Progenitor cell of endocrine pancreas (in vitro differentiated cells): Measurements from ENCODE around the gene OBSL1. TPM values are rescaled to one million over a fixed set of nuclear protein-coding genes. Genes with fewer than 3 reads are reported as not detected.

Experiments used
- DNase-seq: peaks from one replicate; pipeline ENCODE4 v3.0.0; 2021; ENCODE audit warnings: low spot score; ENCODE audit not compliant: unreplicated experiment
- H3K27ac Mint-ChIP-seq: 2 replicates; pipeline ENCODE4 v1.8.0; 2021; ENCODE audit warnings: mild to moderate bottlenecking, moderate library complexity, mixed read lengths
- H3K27me3 Mint-ChIP-seq: 2 replicates; pipeline ENCODE4 v1.8.0; 2021; ENCODE audit warnings: mixed read lengths
- H3K36me3 Mint-ChIP-seq: 2 replicates; pipeline ENCODE4 v1.8.0; 2022; ENCODE audit warnings: mixed read lengths; ENCODE audit not compliant: insufficient read depth
- H3K4me1 Mint-ChIP-seq: 2 replicates; pipeline ENCODE4 v1.8.0; 2021; ENCODE audit warnings: low read depth, mixed read lengths
- H3K4me3 Mint-ChIP-seq: 2 replicates; pipeline ENCODE4 v1.8.0; 2021; ENCODE audit warnings: low read depth, mild to moderate bottlenecking, moderate library complexity, mixed read lengths
- H3K9me3 Mint-ChIP-seq: 2 replicates; pipeline ENCODE4 v1.8.0; 2021; ENCODE audit warnings: low read depth, mixed read lengths
- CTCF ChIP-seq: fragments of 200-600 bp; sonication (generic); IDR thresholded peaks from one replicate; pipeline ENCODE4 v1.5.0; 2021; ENCODE audit warnings: antibody characterized with exemption, mild to moderate bottlenecking; ENCODE audit not compliant: unreplicated experiment
- total RNA-seq: library from RNA; stranded (reverse); gene quantifications from 2 replicates; pipeline ENCODE4 v1.2.1, GENCODE V29; 2021

The OBSL1 gene
- total RNA-seq, 1 donor from 2014 or later: 198 TPM

DNA sequence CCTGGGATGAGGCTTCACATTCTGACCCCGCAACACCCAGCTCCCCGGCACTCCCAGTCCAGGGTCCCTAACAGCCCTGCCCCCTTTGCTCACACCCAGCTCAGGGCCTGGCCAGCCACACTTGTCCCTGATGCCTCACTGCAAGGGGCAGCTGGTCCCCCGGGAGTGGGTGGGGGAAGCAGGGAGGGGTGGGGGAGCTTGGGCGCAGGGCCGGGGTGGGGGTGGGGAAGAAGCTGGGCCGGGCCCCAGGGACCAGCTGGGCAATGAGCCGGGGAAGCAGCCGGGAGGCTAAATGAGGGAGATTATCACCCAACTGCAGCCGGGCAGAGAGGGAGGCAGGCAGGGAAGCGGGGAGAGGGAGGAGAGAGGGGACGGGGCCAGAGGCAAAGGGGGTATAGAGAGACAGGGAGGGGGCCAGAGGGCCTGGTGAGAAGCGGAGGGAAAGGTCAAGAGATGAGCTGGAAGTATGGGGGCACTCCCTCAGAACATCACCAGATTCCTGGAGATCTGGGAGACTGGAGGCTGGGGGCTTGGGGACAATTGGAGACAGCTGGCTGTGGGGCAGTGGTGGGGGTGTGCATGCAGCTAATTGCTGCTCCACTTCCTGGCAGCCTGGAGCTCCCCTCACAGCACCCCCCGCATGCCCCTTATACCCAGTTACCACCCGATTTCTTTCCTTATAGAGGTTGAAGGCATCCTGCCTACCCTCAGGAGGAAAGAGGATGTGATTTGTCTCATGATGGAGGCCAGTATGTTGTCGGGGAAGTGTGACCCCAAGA is 59.6 kb downstream of the OBSL1 start:
- no peaks in the 10 kb centered on the region for H3K36me3 Mint-ChIP-seq
- TF ChIP-seq CTCF: no peak
- no peak overlapping the region for H3K4me3 Mint-ChIP-seq
- H3K27ac Mint-ChIP-seq: peak overlapping the region; percentile 46
- H3K27me3 Mint-ChIP-seq: peaks cover 38% of the 10 kb centered on the region
- no peaks in the 10 kb centered on the region for H3K9me3 Mint-ChIP-seq
- peaks cover 35% of the 10 kb centered on the region for H3K4me1 Mint-ChIP-seq
- DNase-seq: no peak

DNA sequence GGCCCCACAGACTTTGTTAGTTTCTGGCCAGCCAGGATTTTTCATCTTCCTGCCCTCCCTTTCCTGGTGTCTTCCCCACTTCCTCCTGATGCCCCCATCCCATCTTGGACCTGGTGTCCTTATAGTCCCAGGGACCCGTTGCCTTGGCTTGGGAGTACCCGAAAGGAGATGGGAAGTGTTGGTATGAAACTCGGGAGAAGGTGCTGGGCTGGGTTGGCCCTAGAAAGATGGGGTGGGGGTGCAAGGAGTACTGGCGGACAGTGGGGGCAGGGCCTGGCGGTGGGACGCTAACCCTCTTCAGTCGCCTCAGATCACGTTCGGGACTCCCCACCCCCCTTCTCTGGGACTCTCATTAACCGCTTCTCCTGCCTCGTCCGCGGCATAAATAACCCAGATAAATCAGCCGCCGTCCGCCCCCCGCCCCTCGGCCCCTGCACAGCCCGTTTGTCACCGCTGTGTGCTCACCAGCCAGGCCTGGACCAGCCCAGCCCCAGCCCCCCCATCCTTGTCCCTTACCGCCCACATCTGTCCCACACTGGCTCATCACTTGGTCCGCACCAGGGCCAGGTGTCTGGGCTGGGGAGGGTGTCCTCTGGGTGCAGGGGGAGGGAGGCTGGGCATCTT is 60.7 kb downstream of the OBSL1 start:
- peak overlapping the region; percentile 76 for H3K27ac Mint-ChIP-seq
- peaks cover 33% of the 10 kb centered on the region for H3K4me1 Mint-ChIP-seq
- peaks cover 27% of the 10 kb centered on the region for H3K27me3 Mint-ChIP-seq
- no peak for DNase-seq
- peak overlapping the region; percentile 66 for H3K4me3 Mint-ChIP-seq
- TF ChIP-seq CTCF: no peak
- no peaks in the 10 kb centered on the region for H3K9me3 Mint-ChIP-seq
- H3K36me3 Mint-ChIP-seq: peaks cover 2% of the 10 kb centered on the region

DNA sequence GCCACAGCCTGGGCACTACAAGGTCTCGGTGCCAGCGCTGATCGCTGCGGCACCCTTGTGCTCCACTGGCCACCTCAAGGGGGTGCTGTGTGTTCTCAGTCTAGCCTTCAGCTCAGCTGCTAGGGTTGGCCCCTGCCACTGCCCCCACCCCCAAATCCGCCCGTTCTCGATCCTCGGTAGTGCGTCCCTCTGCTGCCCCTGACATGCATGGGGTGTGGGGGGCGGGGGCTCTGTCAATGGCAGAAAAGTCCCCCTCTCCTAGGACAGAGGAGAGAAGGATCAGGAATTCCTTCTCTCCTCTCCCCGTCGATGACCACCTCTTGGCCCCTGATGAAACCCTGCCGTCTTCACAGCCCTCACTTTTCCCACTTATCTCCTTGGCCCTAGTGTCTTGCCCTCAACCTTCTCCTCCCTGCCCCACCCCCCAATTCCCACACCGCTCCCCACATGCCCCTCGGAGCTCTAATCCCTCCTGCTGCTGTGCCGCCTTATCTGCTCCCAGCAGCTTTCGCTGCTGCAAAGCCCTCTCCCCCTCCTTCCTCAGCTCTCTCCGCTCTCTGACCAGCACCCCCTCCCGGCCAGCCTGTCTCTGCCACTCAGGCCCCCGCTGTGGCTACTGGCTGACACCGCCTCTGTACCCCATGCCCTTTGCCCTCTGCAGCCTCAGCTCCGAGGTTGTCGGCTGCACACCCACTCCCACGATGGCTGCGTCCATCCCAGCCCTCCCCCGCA is 61.4 kb downstream of the OBSL1 start:
- DNase-seq: peak; percentile 59
- peaks cover 20% of the 10 kb centered on the region for H3K27me3 Mint-ChIP-seq
- peaks cover 2% of the 10 kb centered on the region for H3K36me3 Mint-ChIP-seq
- H3K27ac Mint-ChIP-seq: peak overlapping the region; percentile 76
- H3K4me3 Mint-ChIP-seq: peak overlapping the region; percentile 66
- peaks cover 33% of the 10 kb centered on the region for H3K4me1 Mint-ChIP-seq
- no peaks in the 10 kb centered on the region for H3K9me3 Mint-ChIP-seq
- TF ChIP-seq CTCF: peak; percentile 75

- no peak overlapping the region for H3K4me3 Mint-ChIP-seq
- no peak for DNase-seq
- no peak for TF ChIP-seq CTCF
- peaks cover 4% of the 10 kb centered on the region for H3K36me3 Mint-ChIP-seq
- peak overlapping the region; percentile 76 for H3K27ac Mint-ChIP-seq
- H3K27me3 Mint-ChIP-seq: peaks cover 15% of the 10 kb centered on the region
- no peaks in the 10 kb centered on the region for H3K9me3 Mint-ChIP-seq
- H3K4me1 Mint-ChIP-seq: peaks cover 32% of the 10 kb centered on the region
Observed at GRCh38 chr2:219508971-219509779, 62.2 kb downstream of the OBSL1 start.

GRCh38 chr2:219508444-219508734 is 63.0 kb downstream of the OBSL1 start:
- peaks cover 7% of the 10 kb centered on the region for H3K27me3 Mint-ChIP-seq

More at GRCh38 chr2:219508444-219508734, 63.0 kb downstream of the OBSL1 start:
- H3K27ac Mint-ChIP-seq: no peak overlapping the region
- no peak for TF ChIP-seq CTCF
- H3K4me1 Mint-ChIP-seq: peaks cover 24% of the 10 kb centered on the region
- no peaks in the 10 kb centered on the region for H3K9me3 Mint-ChIP-seq
- H3K36me3 Mint-ChIP-seq: peaks cover 4% of the 10 kb centered on the region
- no peak for DNase-seq
- H3K4me3 Mint-ChIP-seq: no peak overlapping the region
